Choroid plexus epithelial cell (primary cell): ENCODE results near the gene TSPY3.
"Not testable (repeated sequence)": the region's sequence is repeated elsewhere in the genome, so short reads cannot be mapped to it uniquely, and the experiment has no call there.

Experiments used
- DNase-seq: peaks from one replicate; pipeline ENCODE4 v3.0.0-alpha.2; 2010; ENCODE audit warnings: low read depth
- H3K4me3 ChIP-seq: 2 replicates; pipeline ENCODE4 v1.5.1; 2011; ENCODE audit warnings: low read depth, mild to moderate bottlenecking, control low read depth, low read length, moderate library complexity

The TSPY3 gene, protein sequence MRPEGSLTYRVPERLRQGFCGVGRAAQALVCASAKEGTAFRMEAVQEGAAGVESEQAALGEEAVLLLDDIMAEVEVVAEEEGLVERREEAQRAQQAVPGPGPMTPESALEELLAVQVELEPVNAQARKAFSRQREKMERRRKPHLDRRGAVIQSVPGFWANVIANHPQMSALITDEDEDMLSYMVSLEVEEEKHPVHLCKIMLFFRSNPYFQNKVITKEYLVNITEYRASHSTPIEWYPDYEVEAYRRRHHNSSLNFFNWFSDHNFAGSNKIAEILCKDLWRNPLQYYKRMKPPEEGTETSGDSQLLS

DNA sequence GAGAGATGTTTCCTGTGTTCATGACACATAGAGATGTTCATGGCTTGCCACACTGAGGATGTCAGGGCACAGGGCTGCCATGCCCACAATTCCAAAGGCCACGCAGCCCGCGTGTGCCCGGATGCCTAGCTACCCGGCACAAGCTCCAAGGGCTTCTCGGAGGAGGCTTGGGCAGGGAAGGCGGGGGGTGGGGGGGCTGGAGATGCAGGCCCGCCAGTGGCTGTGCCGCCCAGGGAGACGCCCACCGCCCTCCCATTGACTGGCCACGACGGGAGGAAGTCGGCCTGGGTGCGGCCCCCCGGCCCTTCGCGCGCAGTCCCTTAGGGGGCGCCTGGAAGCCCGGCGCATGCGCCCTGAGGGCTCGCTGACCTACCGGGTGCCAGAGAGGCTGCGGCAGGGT lies at the start of gene TSPY3:
TSS of gene TSPY3 (plus strand) at position 301 of the 400 bp plus-strand sequence. CDS start at position 347, 46 bp downstream.
- DNase-seq, H3K4me3 ChIP-seq: not testable (repeated sequence)

DNA sequence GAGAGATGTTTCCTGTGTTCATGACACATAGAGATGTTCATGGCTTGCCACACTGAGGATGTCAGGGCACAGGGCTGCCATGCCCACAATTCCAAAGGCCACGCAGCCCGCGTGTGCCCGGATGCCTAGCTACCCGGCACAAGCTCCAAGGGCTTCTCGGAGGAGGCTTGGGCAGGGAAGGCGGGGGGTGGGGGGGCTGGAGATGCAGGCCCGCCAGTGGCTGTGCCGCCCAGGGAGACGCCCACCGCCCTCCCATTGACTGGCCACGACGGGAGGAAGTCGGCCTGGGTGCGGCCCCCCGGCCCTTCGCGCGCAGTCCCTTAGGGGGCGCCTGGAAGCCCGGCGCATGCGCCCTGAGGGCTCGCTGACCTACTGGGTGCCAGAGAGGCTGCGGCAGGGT lies 40.7 kb upstream of the TSPY3 start, which contains the start of gene TSPY8:
TSS of gene TSPY8 (plus strand) at position 301 of the 400 bp plus-strand sequence. CDS start at position 347, 46 bp downstream.
- not testable (repeated sequence) for H3K4me3 ChIP-seq

GRCh38 chrY:9396527-9396926 lies 1.7 kb upstream of the TSPY3 start:
- DNase-seq, H3K4me3 ChIP-seq: not testable (repeated sequence)

More for the DNA sequence above, 40.7 kb upstream of the TSPY3 start, which contains the start of gene TSPY8:
- not testable (repeated sequence) for DNase-seq
